Neural cell (in vitro differentiated cells): ENCODE data around the gene SLC25A21. TPM values are rescaled to one million over a fixed set of nuclear protein-coding genes. Genes with fewer than 3 reads are reported as not detected.

Experiments
- H2AFZ ChIP-seq: fragments of 200-600, 300-800 bp; sonication (generic), shearing (Covaris generic); 2 replicates; pipeline ENCODE4 v1.6.0; 2014; ENCODE audit warnings: low read depth, mild to moderate bottlenecking, antibody characterized with exemption, low read length, moderate library complexity
- H3F3A ChIP-seq: fragments of 200-600 bp; shearing (Covaris generic); 2 replicates; pipeline ENCODE4 v1.6.1; 2016; ENCODE audit warnings: mild to moderate bottlenecking, moderate library complexity, mixed read lengths, antibody characterized with exemption, low read length; ENCODE audit not compliant: insufficient read depth, poor library complexity, severe bottlenecking
- H3K27ac ChIP-seq: fragments of 200-600, 300-800 bp; sonication (generic), shearing (Covaris generic); 2 replicates; pipeline ENCODE4 v1.5.1; 2014; ENCODE audit warnings: mild to moderate bottlenecking, low read length, moderate library complexity
- H3K27me3 ChIP-seq: fragments of 300-800, 200-600 bp; sonication (generic), shearing (Covaris generic); 2 replicates; pipeline ENCODE4 v1.6.0; 2014; ENCODE audit warnings: mild to moderate bottlenecking, low read depth, low read length, moderate library complexity; ENCODE audit not compliant: insufficient read depth
- H3K36me3 ChIP-seq: fragments of 300-800, 200-600 bp; sonication (generic), shearing (Covaris generic); 2 replicates; pipeline ENCODE4 v1.5.1; 2014; ENCODE audit warnings: mild to moderate bottlenecking, antibody characterized with exemption, low read length, moderate library complexity; ENCODE audit not compliant: insufficient read depth
- H3K4me2 ChIP-seq: fragments of 300-800, 200-600 bp; sonication (generic), shearing (Covaris generic); 2 replicates; pipeline ENCODE4 v1.6.0; 2014; ENCODE audit warnings: mild to moderate bottlenecking, low read length
- H3K4me3 ChIP-seq: fragments of 300-800, 200-600 bp; sonication (generic), shearing (Covaris generic); 2 replicates; pipeline ENCODE4 v1.5.1; 2014; ENCODE audit warnings: mild to moderate bottlenecking, low read length, moderate library complexity
- H3K79me2 ChIP-seq: fragments of 200-600 bp; shearing (Covaris generic); replicated peaks from 2 replicates; pipeline ENCODE4 v1.6.0; 2014; ENCODE audit warnings: mild to moderate bottlenecking, low read length, moderate library complexity; ENCODE audit not compliant: insufficient read depth
- H3K9ac ChIP-seq: fragments of 300-800, 200-600 bp; sonication (generic), shearing (Covaris generic); 2 replicates; pipeline ENCODE4 v1.6.1; 2016; ENCODE audit warnings: mild to moderate bottlenecking, low read length, mixed read lengths
- H3K9me2 ChIP-seq: fragments of 200-600 bp; shearing (Covaris generic); 2 replicates; pipeline ENCODE4 v1.6.1; 2016; ENCODE audit warnings: mild to moderate bottlenecking, low read length, mixed read lengths; ENCODE audit not compliant: insufficient read depth
- H3K9me3 ChIP-seq: fragments of 200-600, 300-800 bp; sonication (generic), shearing (Covaris generic); 2 replicates; pipeline ENCODE4 v1.6.1; 2016; ENCODE audit warnings: mild to moderate bottlenecking, mixed run types, low read length, moderate library complexity, mixed read lengths
- H4K20me1 ChIP-seq: fragments of 200-600 bp; shearing (Covaris generic); 2 replicates; pipeline ENCODE4 v1.6.1; 2016; ENCODE audit warnings: mild to moderate bottlenecking, mixed run types; ENCODE audit not compliant: insufficient read depth
- EP300 ChIP-seq: fragments of 450-650 bp; conservative IDR thresholded peaks from 2 replicates; pipeline ENCODE4 v1.6.1; 2014; ENCODE audit warnings: antibody characterized with exemption, mild to moderate bottlenecking, moderate library complexity; ENCODE audit not compliant: poor library complexity, severe bottlenecking
- EZH2 ChIP-seq: fragments of 200-600, 300-800 bp; shearing (Covaris generic), sonication (generic); IDR thresholded peaks from 2 replicates; pipeline ENCODE4 v1.6.1; 2014; ENCODE audit warnings: antibody characterized with exemption, low read length, borderline replicate concordance, mild to moderate bottlenecking; ENCODE audit not compliant: insufficient read depth, poor library complexity, severe bottlenecking
- MXI1 ChIP-seq: fragments of 450-650 bp; conservative IDR thresholded peaks from 2 replicates; pipeline ENCODE4 v1.6.1; 2014; ENCODE audit warnings: antibody characterized with exemption, mild to moderate bottlenecking; ENCODE audit not compliant: poor library complexity, severe bottlenecking
- POLR2AphosphoS5 ChIP-seq: IDR thresholded peaks from 2 replicates; pipeline ENCODE4 v1.6.1; 2012
- RAD21 ChIP-seq: fragments of 450-650 bp; conservative IDR thresholded peaks from 2 replicates; pipeline ENCODE4 v1.6.1; 2014; ENCODE audit warnings: antibody characterized with exemption, mild to moderate bottlenecking, moderate library complexity
- SMC3 ChIP-seq: fragments of 450-650 bp; conservative IDR thresholded peaks from 2 replicates; pipeline ENCODE4 v1.6.1; 2014; ENCODE audit warnings: antibody characterized with exemption, mild to moderate bottlenecking, moderate library complexity; ENCODE audit not compliant: poor library complexity
- TAF1 ChIP-seq: IDR thresholded peaks from 2 replicates; pipeline ENCODE4 v1.6.1; 2012; ENCODE audit warnings: low read depth
- polyA plus RNA-seq: library from polyadenylated mRNA; depleted of rRNA; stranded (reverse); fragments of >200 nt; gene quantifications from 2 replicates; pipeline ENCODE4 v1.2.3, GENCODE V29; 2014
- TF ChIP-seq, protein P1 (sequence below): fragments of 450-650 bp; IDR thresholded peaks from 2 replicates; pipeline ENCODE4 v1.5.1; 2014; ENCODE audit warnings: antibody characterized with exemption, mild to moderate bottlenecking, moderate library complexity; ENCODE audit not compliant: poor library complexity, severe bottlenecking
- TF ChIP-seq, protein P2 (sequence below): IDR thresholded peaks from 2 replicates; pipeline ENCODE4 v1.6.1; 2012; ENCODE audit warnings: borderline replicate concordance

SLC25A21 gene
- polyA plus RNA-seq, 1 donor from 2014 or later: 0.35 TPM

GRCh38 chr14:36857136-36857535, 315.3 kb downstream of the SLC25A21 start:
- Histone ChIP-seq H3K27ac (no peak overlapping the region), H3F3A (no peaks in the 10 kb centered on the region), H2AFZ (no peak overlapping the region), H3K9me3 (no peaks in the 10 kb centered on the region), H3K27me3 (no peaks in the 10 kb centered on the region), H3K9me2 (no peaks in the 10 kb centered on the region), H3K36me3 (no peaks in the 10 kb centered on the region), H3K4me3 (no peak overlapping the region), H3K79me2 (no peaks in the 10 kb centered on the region), H3K4me2 (no peak overlapping the region), H4K20me1 (no peaks in the 10 kb centered on the region), H3K9ac (no peak overlapping the region)
- TF ChIP-seq TAF1 (no peak), RAD21 (no peak), SMC3 (no peak), POLR2AphosphoS5 (no peak), EP300 (no peak), EZH2 (no peak), MXI1 (no peak)
- TF ChIP-seq, protein P1, sequence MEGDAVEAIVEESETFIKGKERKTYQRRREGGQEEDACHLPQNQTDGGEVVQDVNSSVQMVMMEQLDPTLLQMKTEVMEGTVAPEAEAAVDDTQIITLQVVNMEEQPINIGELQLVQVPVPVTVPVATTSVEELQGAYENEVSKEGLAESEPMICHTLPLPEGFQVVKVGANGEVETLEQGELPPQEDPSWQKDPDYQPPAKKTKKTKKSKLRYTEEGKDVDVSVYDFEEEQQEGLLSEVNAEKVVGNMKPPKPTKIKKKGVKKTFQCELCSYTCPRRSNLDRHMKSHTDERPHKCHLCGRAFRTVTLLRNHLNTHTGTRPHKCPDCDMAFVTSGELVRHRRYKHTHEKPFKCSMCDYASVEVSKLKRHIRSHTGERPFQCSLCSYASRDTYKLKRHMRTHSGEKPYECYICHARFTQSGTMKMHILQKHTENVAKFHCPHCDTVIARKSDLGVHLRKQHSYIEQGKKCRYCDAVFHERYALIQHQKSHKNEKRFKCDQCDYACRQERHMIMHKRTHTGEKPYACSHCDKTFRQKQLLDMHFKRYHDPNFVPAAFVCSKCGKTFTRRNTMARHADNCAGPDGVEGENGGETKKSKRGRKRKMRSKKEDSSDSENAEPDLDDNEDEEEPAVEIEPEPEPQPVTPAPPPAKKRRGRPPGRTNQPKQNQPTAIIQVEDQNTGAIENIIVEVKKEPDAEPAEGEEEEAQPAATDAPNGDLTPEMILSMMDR: no peak
- TF ChIP-seq, protein P2, sequence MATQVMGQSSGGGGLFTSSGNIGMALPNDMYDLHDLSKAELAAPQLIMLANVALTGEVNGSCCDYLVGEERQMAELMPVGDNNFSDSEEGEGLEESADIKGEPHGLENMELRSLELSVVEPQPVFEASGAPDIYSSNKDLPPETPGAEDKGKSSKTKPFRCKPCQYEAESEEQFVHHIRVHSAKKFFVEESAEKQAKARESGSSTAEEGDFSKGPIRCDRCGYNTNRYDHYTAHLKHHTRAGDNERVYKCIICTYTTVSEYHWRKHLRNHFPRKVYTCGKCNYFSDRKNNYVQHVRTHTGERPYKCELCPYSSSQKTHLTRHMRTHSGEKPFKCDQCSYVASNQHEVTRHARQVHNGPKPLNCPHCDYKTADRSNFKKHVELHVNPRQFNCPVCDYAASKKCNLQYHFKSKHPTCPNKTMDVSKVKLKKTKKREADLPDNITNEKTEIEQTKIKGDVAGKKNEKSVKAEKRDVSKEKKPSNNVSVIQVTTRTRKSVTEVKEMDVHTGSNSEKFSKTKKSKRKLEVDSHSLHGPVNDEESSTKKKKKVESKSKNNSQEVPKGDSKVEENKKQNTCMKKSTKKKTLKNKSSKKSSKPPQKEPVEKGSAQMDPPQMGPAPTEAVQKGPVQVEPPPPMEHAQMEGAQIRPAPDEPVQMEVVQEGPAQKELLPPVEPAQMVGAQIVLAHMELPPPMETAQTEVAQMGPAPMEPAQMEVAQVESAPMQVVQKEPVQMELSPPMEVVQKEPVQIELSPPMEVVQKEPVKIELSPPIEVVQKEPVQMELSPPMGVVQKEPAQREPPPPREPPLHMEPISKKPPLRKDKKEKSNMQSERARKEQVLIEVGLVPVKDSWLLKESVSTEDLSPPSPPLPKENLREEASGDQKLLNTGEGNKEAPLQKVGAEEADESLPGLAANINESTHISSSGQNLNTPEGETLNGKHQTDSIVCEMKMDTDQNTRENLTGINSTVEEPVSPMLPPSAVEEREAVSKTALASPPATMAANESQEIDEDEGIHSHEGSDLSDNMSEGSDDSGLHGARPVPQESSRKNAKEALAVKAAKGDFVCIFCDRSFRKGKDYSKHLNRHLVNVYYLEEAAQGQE: no peak

DNA sequence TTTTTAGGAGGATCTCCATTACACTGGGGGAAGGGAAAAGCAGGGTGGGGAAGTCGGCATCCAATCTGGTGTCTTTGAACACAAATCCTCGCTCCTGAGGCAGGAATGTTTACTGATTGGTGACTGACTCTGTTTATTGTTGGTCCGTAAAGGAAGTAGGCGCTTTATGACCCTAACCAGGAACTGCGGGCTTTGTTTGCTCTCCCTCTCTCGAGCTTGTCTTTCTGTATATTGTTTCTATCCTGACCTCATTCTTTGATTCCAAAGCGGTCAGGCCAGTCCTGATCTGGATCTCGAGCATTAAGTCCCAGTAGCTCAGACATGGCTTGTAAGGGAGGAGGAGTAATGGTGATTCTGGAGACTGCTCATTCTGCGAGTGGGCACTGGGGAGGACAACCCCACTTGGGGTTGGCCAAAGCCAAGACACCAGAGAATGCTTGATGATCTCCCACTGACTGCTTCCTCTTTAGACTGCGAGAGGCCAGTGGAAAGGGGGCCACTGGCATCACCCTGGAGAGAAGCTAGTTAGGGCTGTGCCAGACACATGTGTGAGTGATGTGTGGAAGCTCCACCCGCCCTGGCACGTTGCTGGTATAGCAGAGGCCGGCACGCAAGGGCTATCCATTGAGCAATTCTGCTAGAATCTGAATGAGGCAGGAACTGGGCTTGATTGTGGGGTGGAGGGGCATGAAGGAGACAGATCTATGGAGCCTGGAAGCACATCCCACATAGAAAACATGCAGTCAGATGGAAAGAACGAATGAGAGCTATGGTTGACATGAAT, 316.1 kb downstream of the SLC25A21 start:
- Histone ChIP-seq H3K9me3 (no peaks in the 10 kb centered on the region), H3K79me2 (no peaks in the 10 kb centered on the region), H2AFZ (no peak overlapping the region), H3K4me2 (no peak overlapping the region), H3K36me3 (no peaks in the 10 kb centered on the region), H3F3A (no peaks in the 10 kb centered on the region), H4K20me1 (no peaks in the 10 kb centered on the region), H3K9me2 (no peaks in the 10 kb centered on the region), H3K4me3 (no peak overlapping the region), H3K9ac (no peak overlapping the region), H3K27me3 (no peaks in the 10 kb centered on the region), H3K27ac (no peak overlapping the region)
- TF ChIP-seq RAD21 (no peak), MXI1 (no peak), POLR2AphosphoS5 (no peak), EZH2 (no peak), SMC3 (no peak), EP300 (no peak), TAF1 (no peak)
- TF ChIP-seq, protein P2: no peak
- TF ChIP-seq, protein P1: no peak
